GM18868 (cell line): Measurements from ENCODE around the gene GATA3.
A peak's percentile ranks its signal among the peaks of the same experiment; 100 is the strongest.

ENCODE experiments used
- ATAC-seq: cut with Tn5 transposase; IDR thresholded peaks from one replicate; pipeline ENCODE4 v1.9.1; 2021; ENCODE audit warnings: mild to moderate bottlenecking, moderate library complexity; ENCODE audit not compliant: unreplicated experiment

The GATA3 gene

DNA sequence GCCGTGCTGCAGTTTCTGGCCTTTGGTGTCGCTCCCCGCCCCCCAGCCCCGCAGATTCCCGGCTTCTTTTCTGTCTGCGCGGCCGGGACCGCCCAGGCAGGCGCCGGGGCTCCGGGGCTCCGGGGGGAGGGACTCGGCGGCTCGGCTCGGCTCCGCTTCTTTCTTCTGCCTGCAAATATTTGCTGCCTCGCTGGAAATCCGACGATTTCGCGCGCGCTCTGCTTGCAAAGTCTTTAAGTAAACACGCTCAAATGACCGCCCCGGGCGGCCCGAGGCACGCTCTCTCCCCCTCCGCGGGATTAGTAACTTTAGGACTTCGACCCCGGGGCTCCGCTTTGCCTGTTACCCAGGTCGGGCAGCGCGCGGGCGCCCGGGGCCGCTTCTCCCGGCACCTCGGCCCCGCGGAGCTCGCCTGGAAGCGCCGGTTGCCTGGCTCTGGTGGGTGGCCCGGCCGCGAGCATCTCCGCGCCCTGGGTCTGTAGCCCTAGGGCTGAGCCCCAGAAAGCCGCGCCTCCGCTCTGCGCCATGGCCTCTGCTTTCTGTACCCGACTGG lies 3.9 kb upstream of the GATA3 start:
- ATAC-seq = no peak

GRCh38 chr10:8051109-8051821 lies 3.2 kb upstream of the GATA3 start:
- no peak for ATAC-seq

- no peak for ATAC-seq
These were observed 2.6 kb upstream of the GATA3 start for GRCh38 chr10:8051851-8052257.

DNA sequence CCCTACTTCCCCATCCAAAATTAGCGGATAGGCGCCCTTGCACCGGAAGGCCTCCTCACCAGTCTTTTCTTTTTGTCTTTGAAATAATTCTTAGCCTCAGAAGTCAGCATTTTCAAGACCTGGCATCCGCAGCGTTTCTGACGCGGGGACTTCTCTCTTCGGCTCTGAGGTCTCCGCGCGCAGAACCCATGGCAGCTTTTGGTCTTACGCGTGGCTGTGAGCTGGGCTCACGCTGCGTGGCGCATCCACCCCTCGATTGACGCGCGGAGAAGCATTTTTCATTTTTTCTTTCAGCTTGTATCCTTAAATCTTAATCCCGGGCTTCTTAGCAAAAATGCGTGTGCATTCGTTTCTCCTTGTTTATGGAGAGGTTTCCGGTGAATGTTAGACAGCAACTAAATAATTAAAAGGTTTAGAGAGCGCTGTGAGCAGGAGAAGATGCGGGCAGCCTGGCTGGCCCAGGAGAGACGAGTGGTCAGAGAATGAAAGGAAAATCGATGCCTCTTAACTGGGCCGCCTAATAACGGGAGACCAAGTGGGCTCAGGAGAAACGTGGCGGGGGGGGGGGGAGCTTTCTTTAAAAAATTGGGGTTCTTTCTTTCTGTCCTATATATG lies 2.0 kb upstream of the GATA3 start:
- ATAC-seq = no peak

GRCh38 chr10:8052956-8053445 lies 1.5 kb upstream of the GATA3 start:
- ATAC-seq = no peak

DNA sequence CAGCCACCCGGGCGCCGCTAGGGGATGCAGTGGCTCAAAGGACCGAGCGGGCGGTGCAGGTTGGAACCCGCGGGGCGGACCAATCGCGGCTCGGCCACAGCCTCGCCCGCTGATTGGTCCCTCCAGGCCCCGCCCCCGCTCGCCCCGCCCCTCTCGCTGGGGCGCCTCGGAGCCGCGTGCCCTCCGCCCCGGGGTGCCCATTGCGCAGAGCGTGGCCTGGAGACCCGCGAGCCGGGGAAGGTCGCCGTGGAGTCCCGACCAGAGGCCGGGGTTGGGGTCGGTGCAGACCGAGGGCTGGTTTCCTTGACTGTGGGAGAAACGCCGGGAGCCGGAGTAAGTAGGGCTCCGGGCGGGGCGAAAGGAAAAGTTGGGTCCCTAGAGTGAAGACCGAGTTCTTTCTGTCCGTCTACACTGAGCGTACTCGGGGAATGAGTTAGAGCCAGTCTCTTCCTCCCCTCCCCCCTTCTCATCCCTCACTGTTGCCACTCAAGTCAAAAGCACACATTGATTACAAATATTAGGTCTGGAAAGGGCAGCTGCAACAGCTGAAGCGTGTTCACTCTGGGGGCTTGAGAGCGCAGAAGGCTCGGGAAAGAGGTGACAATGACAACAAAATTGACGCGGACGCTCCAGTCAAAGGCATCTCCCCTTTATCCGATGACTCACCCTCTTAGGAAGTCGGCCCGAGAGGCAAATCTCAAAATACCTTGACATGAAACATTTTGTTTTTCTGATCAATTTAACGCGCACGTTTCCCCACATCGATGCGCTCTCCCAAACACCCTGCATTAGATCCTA lies 843 bp upstream of the GATA3 start:
- ATAC-seq = peak; percentile 58

DNA sequence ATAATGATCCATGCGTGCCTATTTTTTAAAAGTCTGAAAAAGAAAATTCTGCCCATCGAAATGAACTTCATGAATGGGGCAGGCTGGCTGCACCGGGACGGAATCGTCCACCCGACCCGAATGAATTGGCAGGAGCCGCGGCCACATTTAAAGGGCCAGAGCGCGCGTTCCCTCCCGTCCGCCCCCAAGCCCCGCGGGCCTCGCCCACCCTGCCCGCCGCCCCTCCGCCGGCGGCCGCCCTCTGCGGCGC lies 319 bp upstream of the GATA3 start:
- peak; percentile 1 for ATAC-seq

DNA sequence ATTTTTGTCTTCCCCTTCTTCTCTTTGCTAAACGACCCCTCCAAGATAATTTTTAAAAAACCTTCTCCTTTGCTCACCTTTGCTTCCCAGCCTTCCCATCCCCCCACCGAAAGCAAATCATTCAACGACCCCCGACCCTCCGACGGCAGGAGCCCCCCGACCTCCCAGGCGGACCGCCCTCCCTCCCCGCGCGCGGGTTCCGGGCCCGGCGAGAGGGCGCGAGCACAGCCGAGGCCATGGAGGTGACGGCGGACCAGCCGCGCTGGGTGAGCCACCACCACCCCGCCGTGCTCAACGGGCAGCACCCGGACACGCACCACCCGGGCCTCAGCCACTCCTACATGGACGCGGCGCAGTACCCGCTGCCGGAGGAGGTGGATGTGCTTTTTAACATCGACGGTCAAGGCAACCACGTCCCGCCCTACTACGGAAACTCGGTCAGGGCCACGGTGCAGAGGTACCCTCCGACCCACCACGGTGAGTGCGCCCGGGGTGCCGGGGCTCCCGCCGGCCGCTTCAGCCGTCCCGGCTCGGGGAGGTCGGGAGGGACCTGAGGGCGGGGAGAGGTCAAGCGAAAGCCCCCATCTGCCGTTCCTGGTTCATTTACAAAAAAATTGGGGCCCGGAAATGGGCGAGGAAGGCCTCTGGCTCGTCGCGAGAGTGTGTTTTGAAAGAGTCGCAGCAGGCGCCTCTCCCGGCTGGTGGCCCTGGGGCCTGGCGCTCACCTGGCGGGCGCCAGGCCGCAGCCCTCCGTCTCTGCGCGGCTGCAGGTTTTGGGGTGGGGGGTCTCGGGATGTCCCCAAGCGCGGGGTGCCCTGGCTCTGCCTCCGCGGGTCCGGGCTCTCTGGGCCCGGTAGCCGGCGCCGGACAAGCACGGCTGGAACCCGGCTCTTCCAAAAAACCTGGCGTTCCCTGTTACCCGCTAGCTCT lies 1.2 kb downstream of the GATA3 start:
- no peak for ATAC-seq

- no peak for ATAC-seq
These were observed 1.9 kb downstream of the GATA3 start for GRCh38 chr10:8056378-8056777.

DNA sequence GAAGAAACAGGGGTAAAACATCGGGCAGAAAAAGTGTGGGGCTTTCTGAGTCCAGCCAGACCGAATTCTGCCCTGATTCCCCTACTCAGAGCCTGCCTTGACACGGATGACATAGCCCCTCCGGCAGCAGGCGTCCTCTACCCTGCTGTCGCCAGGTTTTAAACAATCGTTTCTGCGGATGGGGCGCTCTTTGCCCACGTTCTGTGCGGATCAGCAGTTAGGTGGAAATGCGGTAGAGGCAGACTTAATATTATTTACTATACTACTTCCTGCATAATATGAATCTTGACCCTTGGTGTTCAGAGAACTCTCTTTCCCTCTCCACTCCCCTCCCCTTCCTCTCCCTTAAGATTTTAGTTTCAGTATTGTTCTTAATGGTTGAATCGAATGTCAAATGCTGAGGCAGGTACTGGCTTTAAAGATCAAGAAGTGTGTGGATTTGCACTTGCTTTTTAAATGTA lies 2.4 kb downstream of the GATA3 start:
- ATAC-seq = peak; percentile 31

- ATAC-seq = no peak
These were observed 3.3 kb downstream of the GATA3 start for GRCh38 chr10:8057636-8058273.

- no peak for ATAC-seq
These were observed 4.0 kb downstream of the GATA3 start for GRCh38 chr10:8058274-8059111.

GRCh38 chr10:8059191-8059936 lies 4.9 kb downstream of the GATA3 start:
- ATAC-seq = no peak

GRCh38 chr10:8060010-8060703 lies 5.7 kb downstream of the GATA3 start:
- ATAC-seq = peak; percentile 42

DNA sequence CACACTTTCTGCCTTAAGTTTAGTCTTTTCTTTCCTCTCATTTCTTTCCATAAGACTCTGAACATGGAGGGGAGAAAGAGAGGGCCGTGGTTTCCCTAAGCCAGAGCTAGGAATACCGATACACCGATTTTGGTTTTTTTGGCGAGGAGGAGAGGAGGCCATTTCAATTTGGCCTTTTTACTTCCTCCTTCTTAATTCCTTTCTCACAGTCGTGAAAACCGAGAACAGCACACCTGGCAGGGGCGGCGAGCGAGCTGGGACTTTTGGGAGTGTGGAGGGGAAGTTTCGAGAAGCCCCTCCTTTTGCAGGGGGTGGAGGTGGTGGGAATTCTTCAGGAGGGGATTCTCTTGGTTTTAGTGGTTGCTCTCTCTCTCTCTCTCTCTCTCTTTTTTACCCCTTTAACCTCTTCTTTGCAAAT lies 6.2 kb downstream of the GATA3 start:
- peak; percentile 11 for ATAC-seq

- peak; percentile 19 for ATAC-seq
These were observed 7.1 kb downstream of the GATA3 start for GRCh38 chr10:8061274-8062211.
